Neural cell (in vitro differentiated cells): ENCODE measurements around the gene SH3TC1. TPM values are rescaled to one million over a fixed set of nuclear protein-coding genes. Genes with fewer than 3 reads are reported as not detected.

Experiments
- H2AFZ ChIP-seq: fragments of 200-600, 300-800 bp; sonication (generic), shearing (Covaris generic); 2 replicates; pipeline ENCODE4 v1.6.0; 2014; ENCODE audit warnings: low read depth, mild to moderate bottlenecking, antibody characterized with exemption, low read length, moderate library complexity
- H3F3A ChIP-seq: fragments of 200-600 bp; shearing (Covaris generic); 2 replicates; pipeline ENCODE4 v1.6.1; 2016; ENCODE audit warnings: mild to moderate bottlenecking, moderate library complexity, mixed read lengths, antibody characterized with exemption, low read length; ENCODE audit not compliant: insufficient read depth, poor library complexity, severe bottlenecking
- H3K27ac ChIP-seq: fragments of 200-600, 300-800 bp; sonication (generic), shearing (Covaris generic); 2 replicates; pipeline ENCODE4 v1.5.1; 2014; ENCODE audit warnings: mild to moderate bottlenecking, low read length, moderate library complexity
- H3K27me3 ChIP-seq: fragments of 300-800, 200-600 bp; sonication (generic), shearing (Covaris generic); 2 replicates; pipeline ENCODE4 v1.6.0; 2014; ENCODE audit warnings: mild to moderate bottlenecking, low read depth, low read length, moderate library complexity; ENCODE audit not compliant: insufficient read depth
- H3K36me3 ChIP-seq: fragments of 300-800, 200-600 bp; sonication (generic), shearing (Covaris generic); 2 replicates; pipeline ENCODE4 v1.5.1; 2014; ENCODE audit warnings: mild to moderate bottlenecking, antibody characterized with exemption, low read length, moderate library complexity; ENCODE audit not compliant: insufficient read depth
- H3K4me2 ChIP-seq: fragments of 300-800, 200-600 bp; sonication (generic), shearing (Covaris generic); 2 replicates; pipeline ENCODE4 v1.6.0; 2014; ENCODE audit warnings: mild to moderate bottlenecking, low read length
- H3K4me3 ChIP-seq: fragments of 300-800, 200-600 bp; sonication (generic), shearing (Covaris generic); 2 replicates; pipeline ENCODE4 v1.5.1; 2014; ENCODE audit warnings: mild to moderate bottlenecking, low read length, moderate library complexity
- H3K79me2 ChIP-seq: fragments of 200-600 bp; shearing (Covaris generic); replicated peaks from 2 replicates; pipeline ENCODE4 v1.6.0; 2014; ENCODE audit warnings: mild to moderate bottlenecking, low read length, moderate library complexity; ENCODE audit not compliant: insufficient read depth
- H3K9ac ChIP-seq: fragments of 300-800, 200-600 bp; sonication (generic), shearing (Covaris generic); 2 replicates; pipeline ENCODE4 v1.6.1; 2016; ENCODE audit warnings: mild to moderate bottlenecking, low read length, mixed read lengths
- H3K9me2 ChIP-seq: fragments of 200-600 bp; shearing (Covaris generic); 2 replicates; pipeline ENCODE4 v1.6.1; 2016; ENCODE audit warnings: mild to moderate bottlenecking, low read length, mixed read lengths; ENCODE audit not compliant: insufficient read depth
- H3K9me3 ChIP-seq: fragments of 200-600, 300-800 bp; sonication (generic), shearing (Covaris generic); 2 replicates; pipeline ENCODE4 v1.6.1; 2016; ENCODE audit warnings: mild to moderate bottlenecking, mixed run types, low read length, moderate library complexity, mixed read lengths
- H4K20me1 ChIP-seq: fragments of 200-600 bp; shearing (Covaris generic); 2 replicates; pipeline ENCODE4 v1.6.1; 2016; ENCODE audit warnings: mild to moderate bottlenecking, mixed run types; ENCODE audit not compliant: insufficient read depth
- CTCF ChIP-seq: fragments of 450-650 bp; IDR thresholded peaks from 2 replicates; pipeline ENCODE4 v1.5.1; 2014; ENCODE audit warnings: antibody characterized with exemption, mild to moderate bottlenecking, moderate library complexity; ENCODE audit not compliant: poor library complexity, severe bottlenecking
- EP300 ChIP-seq: fragments of 450-650 bp; conservative IDR thresholded peaks from 2 replicates; pipeline ENCODE4 v1.6.1; 2014; ENCODE audit warnings: antibody characterized with exemption, mild to moderate bottlenecking, moderate library complexity; ENCODE audit not compliant: poor library complexity, severe bottlenecking
- EZH2 ChIP-seq: fragments of 200-600, 300-800 bp; shearing (Covaris generic), sonication (generic); IDR thresholded peaks from 2 replicates; pipeline ENCODE4 v1.6.1; 2014; ENCODE audit warnings: antibody characterized with exemption, low read length, borderline replicate concordance, mild to moderate bottlenecking; ENCODE audit not compliant: insufficient read depth, poor library complexity, severe bottlenecking
- MXI1 ChIP-seq: fragments of 450-650 bp; conservative IDR thresholded peaks from 2 replicates; pipeline ENCODE4 v1.6.1; 2014; ENCODE audit warnings: antibody characterized with exemption, mild to moderate bottlenecking; ENCODE audit not compliant: poor library complexity, severe bottlenecking
- POLR2AphosphoS5 ChIP-seq: IDR thresholded peaks from 2 replicates; pipeline ENCODE4 v1.6.1; 2012
- RAD21 ChIP-seq: fragments of 450-650 bp; conservative IDR thresholded peaks from 2 replicates; pipeline ENCODE4 v1.6.1; 2014; ENCODE audit warnings: antibody characterized with exemption, mild to moderate bottlenecking, moderate library complexity
- REST ChIP-seq: IDR thresholded peaks from 2 replicates; pipeline ENCODE4 v1.6.1; 2012; ENCODE audit warnings: borderline replicate concordance
- SMC3 ChIP-seq: fragments of 450-650 bp; conservative IDR thresholded peaks from 2 replicates; pipeline ENCODE4 v1.6.1; 2014; ENCODE audit warnings: antibody characterized with exemption, mild to moderate bottlenecking, moderate library complexity; ENCODE audit not compliant: poor library complexity
- TAF1 ChIP-seq: IDR thresholded peaks from 2 replicates; pipeline ENCODE4 v1.6.1; 2012; ENCODE audit warnings: low read depth
- polyA plus RNA-seq: library from polyadenylated mRNA; depleted of rRNA; stranded (reverse); fragments of >200 nt; gene quantifications from 2 replicates; pipeline ENCODE4 v1.2.3, GENCODE V29; 2014

The SH3TC1 gene
- polyA plus RNA-seq, 1 donor from 2014 or later: not detected

- H3K79me2 ChIP-seq: no peaks in the 10 kb centered on the region
- no peaks in the 10 kb centered on the region for H3K36me3 ChIP-seq
- no peak overlapping the region for H3K4me3 ChIP-seq
- no peak overlapping the region for H3K27ac ChIP-seq
- H3F3A ChIP-seq: no peaks in the 10 kb centered on the region
- no peaks in the 10 kb centered on the region for H3K9me3 ChIP-seq
- H3K4me2 ChIP-seq: no peak overlapping the region
- no peak overlapping the region for H3K9ac ChIP-seq
- H3K27me3 ChIP-seq: no peaks in the 10 kb centered on the region
- H4K20me1 ChIP-seq: no peaks in the 10 kb centered on the region
- no peak for TF ChIP-seq TAF1
- TF ChIP-seq POLR2AphosphoS5: no peak
- TF ChIP-seq CTCF: no peak
- no peak for TF ChIP-seq REST
- no peaks in the 10 kb centered on the region for H3K9me2 ChIP-seq
- H2AFZ ChIP-seq: no peak overlapping the region
Measured at GRCh38 chr4:8219236-8219635, 20.1 kb downstream of the SH3TC1 start.

- H3K27ac ChIP-seq: no peak overlapping the region
- no peaks in the 10 kb centered on the region for H3F3A ChIP-seq
- no peaks in the 10 kb centered on the region for H3K9me3 ChIP-seq
- no peak overlapping the region for H3K4me2 ChIP-seq
- H3K27me3 ChIP-seq: no peaks in the 10 kb centered on the region
- no peaks in the 10 kb centered on the region for H3K79me2 ChIP-seq
- H3K36me3 ChIP-seq: no peaks in the 10 kb centered on the region
- H3K4me3 ChIP-seq: no peak overlapping the region
- no peak overlapping the region for H3K9ac ChIP-seq
- TF ChIP-seq POLR2AphosphoS5: no peak
- no peaks in the 10 kb centered on the region for H3K9me2 ChIP-seq
- no peak overlapping the region for H2AFZ ChIP-seq
- H4K20me1 ChIP-seq: no peaks in the 10 kb centered on the region
Measured at GRCh38 chr4:8220661-8221450, 21.8 kb downstream of the SH3TC1 start.

GRCh38 chr4:8221476-8221875 lies 22.4 kb downstream of the SH3TC1 start:
- H3K4me2 ChIP-seq: no peak overlapping the region
- H3K9me3 ChIP-seq: no peaks in the 10 kb centered on the region
- H4K20me1 ChIP-seq: no peaks in the 10 kb centered on the region
- H3K27me3 ChIP-seq: no peaks in the 10 kb centered on the region
- H3K79me2 ChIP-seq: no peaks in the 10 kb centered on the region
- no peak overlapping the region for H2AFZ ChIP-seq
- H3K9ac ChIP-seq: no peak overlapping the region
- no peaks in the 10 kb centered on the region for H3F3A ChIP-seq
- no peaks in the 10 kb centered on the region for H3K9me2 ChIP-seq
- TF ChIP-seq EP300 (no peak), CTCF (no peak), POLR2AphosphoS5 (no peak), SMC3 (no peak), EZH2 (no peak), TAF1 (no peak), RAD21 (no peak), REST (no peak), MXI1 (no peak)
- no peaks in the 10 kb centered on the region for H3K36me3 ChIP-seq
- no peak overlapping the region for H3K4me3 ChIP-seq
- H3K27ac ChIP-seq: no peak overlapping the region
